ENCODE results near the gene FZD4. TPM values are rescaled to one million over a fixed set of nuclear protein-coding genes. Genes with fewer than 3 reads are reported as not detected.
"Not testable (repeated sequence)": the region's sequence is repeated elsewhere in the genome, so short reads cannot be mapped to it uniquely, and the experiment has no call there.

FZD4 gene
- total RNA-seq, 1 donor from 2014 or later, result 18.2 TPM

DNA sequence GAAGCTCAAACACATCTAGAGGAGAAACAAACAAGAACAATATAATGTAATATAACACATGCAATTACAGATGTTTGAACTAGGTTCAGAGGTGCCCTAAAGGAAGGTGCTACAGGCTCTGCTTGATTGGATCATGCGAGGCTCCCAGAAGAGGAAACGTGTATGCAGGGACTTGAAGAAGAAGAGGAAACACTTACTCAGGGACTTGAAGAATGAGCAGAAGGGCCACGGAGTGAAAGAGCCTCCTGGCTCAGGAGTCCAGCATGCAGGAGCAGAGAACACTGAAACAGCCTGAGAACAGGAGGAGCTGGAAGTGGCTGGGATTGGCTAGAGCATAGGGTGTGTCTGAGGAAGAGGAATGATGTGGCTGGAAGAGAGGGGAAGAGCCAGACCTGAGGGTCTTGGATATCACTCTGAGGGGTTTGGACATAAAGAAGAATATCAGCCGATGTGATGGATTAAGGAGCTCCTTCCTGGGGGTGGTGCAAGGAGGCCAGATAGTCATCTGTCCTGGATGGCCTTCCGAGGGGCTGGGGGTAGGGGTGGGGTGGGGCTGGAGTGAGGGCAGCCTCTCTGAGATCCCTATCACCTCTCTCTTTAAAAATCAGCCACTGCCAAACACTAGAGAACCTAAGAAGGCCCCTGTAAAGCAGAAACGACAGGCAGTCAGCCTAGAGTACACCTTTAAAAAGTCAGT, 16.8 kb downstream of the FZD4 start:
- DNase-seq (ENCODE audit: low spot score), result no peak

DNA sequence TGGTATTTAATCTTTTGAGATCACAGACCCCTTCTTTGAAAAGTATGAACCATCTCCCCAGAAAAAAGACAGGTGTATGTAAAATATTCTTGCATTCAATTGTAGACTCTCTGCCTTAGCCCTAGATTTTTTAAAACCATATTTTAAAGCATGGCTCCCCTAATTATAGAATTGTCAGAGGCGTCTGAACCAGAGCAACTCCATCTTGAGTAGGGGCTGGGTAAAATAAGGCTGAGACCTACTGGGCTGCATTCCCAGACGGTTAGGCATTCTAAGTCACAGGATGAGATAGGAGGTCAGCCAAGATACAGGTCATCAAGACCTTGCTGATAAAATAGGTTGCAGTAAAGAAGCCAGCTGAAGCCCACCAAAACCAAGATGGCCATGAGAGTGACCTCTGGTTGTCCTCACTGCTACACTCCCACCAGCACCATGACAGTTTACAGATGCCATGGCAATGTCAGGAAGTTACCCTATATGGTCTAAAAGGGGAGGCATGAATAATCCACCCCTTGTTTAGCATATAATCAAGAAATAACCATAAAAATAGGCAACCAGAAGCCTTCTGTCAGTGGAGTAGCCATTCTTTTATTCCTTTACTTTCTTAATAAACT, 17.9 kb downstream of the FZD4 start:
- not testable (repeated sequence) for DNase-seq (ENCODE audit: low spot score)

DNA sequence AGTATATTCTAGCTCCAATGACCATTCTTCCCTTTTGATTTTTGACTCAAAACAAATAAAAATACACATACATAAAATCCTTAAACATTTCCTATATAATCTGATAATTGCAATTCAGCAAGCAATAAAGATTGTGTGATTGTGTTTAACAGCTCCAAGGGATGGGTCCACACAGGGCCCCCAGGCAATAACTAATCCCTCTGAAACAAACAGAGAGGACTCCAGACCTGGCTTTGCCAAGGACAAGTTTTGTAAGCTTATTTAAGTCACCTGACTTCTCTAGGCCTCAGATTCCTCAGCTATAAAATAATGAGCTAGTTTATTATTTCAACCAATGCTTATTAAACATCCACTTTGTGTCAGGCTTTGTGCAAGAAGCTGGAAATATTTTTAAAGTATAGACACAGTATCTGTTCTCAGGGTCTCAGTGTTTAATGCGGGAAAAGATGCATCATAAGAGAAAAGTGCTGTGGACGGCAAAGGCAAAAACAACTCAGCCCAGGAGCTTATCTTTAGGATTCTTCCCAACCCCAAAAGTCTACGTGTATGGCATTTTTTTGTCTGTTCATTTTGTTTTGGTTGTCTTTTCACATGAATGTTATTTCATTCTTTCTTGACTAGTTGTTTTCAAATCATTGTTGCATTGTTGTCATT, 20.1 kb downstream of the FZD4 start:
- no peak for DNase-seq (ENCODE audit: low spot score)

DNA sequence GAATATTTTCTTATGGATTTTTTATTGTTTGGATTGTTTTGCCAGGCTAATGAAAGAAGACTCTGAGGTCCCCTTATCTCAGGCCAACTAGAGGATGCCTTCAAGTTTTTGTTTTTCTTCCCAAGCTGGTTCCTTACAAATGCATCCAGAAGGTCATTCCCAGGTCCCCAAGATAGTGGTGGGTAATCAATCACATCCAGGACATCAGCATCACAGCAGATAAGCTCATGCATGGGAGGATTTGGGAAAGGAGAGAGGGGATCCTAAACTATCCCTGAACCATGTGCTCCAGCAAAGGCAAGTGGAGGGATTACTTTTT, 20.7 kb downstream of the FZD4 start:
- no peak for DNase-seq (ENCODE audit: low spot score)

DNA sequence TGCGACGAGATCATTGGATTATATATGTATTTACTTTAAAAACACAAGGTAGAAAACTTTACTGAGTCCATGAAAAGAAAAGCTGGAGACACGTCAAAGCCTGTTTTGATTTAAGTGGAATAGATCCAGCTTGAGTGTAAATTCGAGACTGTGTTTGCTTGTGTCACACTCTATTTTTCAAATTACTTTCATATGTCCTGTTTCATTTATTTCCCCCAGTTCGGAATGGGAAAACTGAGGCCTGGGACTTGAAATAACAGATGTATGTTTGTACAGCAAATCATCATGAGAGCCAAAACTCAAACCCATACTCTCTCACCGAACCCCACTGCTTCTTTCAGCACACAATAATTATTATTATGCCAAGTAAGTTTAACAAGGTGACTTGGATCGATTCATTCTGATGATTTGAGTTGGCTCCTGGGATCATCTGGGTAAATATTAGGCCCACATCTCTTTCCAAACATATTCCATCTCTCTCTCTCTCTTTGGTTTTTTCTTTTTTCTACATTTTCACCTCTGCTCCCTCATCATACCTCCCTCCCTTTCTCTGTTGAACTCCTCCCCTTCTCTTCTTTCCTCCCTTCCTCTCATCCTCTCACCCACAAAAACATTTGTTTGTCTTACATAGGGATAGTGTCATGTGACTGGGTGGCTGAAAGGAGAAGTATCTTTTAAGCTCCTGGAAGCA, 21.2 kb downstream of the FZD4 start:
- no peak for DNase-seq (ENCODE audit: low spot score)

DNA sequence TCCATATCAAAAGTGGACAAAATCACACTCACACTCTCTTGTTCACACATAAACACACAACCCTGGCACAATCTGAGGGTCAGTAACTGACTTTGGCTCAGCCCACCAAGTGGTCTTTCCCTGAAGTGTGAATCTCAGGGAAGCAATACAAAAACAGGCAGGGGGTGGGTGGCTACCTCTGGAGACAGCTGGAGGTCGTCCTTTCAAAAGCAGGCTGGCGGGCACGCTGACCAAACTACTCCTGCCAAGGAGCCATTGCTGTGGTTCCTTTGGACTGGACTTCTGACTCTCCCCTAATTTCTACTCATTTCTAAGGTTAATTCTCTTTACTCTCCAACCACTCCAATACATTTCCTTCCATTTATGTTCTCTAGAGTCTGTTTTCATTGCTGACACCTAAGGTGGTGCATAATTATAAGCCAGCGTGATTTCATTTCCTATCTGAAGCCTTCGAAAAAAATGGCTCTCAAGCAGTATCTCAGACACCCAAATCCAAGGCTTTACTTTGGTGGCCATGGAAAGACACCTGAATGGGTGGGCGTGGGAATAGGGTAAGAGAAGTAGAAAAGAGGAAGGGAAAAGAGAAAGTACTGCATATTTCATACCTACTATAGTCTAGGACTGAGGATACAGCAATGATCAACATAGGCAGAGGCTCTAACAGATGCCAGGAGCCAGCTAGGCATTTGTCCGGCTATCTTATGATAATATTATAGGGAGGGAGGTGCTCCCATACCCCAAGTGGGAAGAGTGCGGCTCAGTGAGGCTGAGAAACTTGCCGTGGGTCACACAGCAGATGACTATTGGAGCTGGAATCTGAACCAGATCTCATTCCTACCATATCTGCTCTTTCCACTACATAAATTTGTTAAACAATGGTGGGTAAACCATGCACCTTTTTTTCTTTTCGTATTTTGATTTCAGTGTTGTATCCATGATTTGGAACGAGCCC, 22.0 kb downstream of the FZD4 start:
- no peak for DNase-seq (ENCODE audit: low spot score)

DNA sequence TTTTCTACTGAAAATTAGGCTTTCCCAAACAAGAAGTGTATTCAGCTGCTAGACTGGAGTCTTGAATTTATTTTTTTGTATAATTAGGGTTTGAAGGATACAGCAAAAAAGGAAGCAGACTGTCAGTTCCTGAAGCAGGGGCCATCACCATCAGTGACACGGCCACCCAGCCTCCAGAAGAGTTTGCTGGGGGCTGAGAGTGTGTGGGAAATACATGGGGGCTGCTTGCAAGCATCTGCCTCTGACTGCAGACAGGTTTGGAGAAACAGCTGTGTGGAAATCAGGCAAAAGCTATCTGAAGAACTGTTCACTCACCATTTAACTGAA, 23.0 kb downstream of the FZD4 start:
- no peak for DNase-seq (ENCODE audit: low spot score)

DNA sequence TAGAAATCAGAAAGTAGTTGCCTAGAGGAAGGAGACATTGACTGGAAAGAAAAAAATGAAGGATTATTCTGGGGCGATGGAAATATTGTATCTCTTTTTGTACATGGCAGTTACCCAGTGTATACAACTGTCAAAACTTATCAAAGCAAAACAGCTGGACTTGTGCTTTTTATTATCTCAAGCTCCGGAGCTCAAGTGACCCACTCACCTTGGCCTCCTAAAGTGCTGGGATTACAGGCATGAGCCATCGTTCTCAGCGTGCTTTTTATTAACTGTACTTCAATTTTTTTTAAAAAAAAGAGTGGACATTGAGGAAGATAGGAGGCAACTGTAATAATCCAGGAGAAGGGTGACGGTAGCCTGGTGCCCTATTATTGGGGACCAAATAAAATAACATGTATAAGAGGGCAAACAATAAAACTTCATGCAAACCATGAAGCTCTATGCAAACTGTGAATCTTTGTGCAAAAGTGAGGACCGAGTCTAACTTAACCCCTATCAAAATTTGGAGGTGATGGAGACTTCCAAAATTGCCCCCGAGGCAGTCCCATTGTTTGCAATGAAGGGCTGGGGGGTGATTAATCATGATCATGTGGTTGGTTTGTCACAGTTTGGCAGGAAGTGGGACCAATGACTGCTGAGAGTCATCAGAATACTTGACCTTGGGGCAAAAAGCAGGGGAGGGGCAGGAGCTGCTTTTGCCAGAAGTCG, 23.5 kb downstream of the FZD4 start:
- no peak for DNase-seq (ENCODE audit: low spot score)

DNA sequence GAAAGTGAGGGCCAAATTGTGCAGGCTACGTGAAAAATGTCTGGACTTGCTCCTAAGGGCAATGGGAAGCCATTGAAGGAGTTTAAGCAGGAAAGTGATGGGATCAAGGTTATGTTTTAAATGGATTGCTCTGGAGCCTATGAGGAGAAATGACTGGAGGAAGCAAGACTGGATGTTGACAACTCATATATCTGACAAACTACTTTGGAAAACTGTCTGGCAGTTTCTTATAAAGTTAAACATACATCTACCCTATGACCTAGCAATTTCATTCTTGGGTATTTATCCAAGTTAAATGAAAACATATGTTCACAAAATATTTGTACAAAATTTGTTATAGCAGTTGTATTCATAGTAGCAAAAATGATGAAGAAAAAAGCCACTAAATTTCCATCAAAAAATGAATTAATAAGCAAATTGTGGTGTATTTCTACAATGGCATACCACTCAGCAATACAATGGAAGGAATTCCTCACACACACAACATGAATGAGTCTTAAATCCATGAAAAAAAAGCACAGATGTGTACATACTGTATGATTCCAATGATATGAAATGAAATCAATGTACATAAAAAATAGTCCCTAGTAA, 24.1 kb downstream of the FZD4 start:
- no peak for DNase-seq (ENCODE audit: low spot score)

DNA sequence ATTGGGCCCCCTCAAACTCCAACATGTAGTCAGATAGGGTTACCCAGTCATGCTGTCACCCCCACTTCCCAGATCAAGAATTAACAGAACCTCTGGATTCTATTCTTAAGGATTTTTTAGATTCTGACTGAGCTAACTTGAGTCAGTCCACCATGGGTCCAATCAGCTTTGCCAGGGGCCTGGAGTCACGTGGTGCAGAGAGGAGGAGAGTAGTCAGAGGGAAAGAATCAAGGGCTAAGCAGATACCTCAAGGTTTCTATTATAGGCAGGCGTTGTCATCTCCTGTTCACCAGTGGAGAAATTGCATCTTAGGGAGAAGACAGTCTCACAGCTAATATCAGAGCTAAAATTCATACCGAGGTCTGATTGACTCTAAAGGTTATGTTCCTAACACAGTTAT, 28.2 kb downstream of the FZD4 start:
- no peak for DNase-seq (ENCODE audit: low spot score)

DNA sequence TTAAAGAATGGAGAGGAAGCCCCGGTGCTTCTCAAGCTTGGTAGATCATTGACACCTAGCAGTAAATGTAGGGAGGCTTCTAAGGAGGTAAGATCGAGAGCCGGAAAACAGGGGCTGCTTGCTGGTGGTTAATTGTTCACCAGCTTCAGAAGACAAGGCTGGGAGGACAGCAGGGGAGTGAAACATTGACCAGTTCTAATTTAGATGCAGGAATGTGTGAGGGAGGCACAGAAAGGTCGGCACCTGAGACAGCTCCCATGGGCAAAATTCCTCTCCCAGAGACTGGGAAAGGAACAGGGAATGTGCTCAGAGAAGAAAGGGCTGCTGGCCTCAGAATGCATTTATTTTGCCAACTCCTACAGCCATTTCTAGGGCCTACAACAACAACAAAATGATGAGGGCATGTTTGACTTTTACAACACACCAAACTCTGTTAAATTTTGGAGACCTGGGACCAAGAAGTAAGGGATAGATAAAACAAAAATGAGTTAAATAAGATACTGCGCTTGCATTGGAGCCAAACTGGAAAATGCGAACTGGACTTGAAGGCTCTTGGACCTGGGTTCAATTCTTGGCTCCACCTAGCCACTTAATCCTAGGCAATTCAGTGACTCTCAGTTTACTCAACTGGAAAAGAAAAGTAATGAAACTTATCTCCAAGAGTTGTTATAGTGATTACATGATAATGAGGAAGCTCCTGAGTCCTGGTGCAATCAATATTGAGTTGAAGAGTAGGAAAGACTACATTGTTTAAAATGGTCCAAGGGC, 31.0 kb downstream of the FZD4 start:
- peak; percentile 17 for DNase-seq (ENCODE audit: low spot score)

DNA sequence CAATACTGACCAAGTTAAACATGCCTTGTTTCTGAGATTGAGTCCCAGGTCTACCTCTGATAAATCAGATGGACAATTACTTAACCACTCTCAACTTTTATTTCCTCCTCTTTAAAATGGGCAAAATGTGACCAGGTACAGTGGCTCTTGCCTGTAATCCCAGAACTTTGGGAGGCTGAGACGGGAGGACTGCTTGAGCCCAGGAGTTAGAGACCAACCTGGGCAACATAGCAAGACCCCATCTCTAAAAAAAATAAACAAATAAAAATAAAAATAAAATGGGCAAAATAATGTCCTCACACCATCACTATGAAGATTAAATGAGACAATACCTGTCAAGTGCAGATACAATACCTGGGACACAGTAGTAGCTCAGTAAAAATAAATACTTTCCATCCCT, 33.0 kb downstream of the FZD4 start:
- DNase-seq (ENCODE audit: low spot score), result no peak

DNA sequence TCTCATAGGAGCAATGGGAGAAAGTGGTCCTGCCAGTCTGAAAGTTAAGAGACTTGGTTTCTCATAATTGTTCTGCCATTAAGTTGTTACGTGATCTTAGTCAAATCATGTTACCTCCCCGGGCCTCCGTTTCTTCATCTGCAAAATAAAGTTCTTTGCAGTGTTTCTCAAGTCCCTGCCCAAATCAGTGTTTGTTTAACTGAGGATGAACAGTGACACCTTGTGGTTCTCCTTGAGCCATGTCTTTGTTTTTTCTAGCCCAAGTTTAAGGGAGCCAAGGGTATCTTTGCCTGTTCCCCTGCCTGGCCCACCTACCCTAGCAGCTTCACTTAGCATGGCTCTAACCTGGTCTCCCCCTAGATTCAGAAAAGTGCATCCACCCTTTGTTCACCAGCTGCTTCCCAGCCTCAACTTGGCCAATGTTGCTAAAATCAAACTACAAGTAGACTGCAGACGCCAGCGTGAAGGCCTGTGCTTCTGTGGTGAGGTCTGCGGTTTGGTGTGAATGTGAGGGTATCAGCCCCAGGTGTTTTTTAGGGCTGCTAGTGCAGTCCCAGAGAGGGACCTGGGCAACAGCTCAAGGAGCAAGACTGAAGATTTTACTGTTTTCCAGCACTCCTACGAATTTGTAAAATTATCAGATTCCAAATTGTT, 35.5 kb downstream of the FZD4 start:
- DNase-seq (ENCODE audit: low spot score), result no peak

DNA sequence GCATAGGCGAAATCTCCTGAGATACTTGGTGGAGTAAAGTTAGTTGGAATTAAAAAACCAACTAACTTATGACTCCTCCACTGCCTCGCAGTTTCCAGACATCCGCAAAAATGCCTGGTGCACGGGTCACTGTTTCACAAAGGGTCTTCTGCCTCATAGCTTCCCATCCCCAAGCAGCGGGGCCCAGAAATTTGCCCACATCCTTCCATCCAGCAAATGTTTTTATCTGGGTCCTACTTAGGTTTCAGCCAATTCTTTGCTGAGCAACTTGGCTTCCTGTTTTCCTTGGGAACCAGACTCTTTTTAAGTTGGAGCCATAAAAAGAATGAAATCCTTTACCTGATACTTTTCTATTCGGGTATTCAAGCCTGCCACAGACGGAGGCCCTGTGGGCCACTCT, 36.2 kb downstream of the FZD4 start:
- no peak for DNase-seq (ENCODE audit: low spot score)

DNA sequence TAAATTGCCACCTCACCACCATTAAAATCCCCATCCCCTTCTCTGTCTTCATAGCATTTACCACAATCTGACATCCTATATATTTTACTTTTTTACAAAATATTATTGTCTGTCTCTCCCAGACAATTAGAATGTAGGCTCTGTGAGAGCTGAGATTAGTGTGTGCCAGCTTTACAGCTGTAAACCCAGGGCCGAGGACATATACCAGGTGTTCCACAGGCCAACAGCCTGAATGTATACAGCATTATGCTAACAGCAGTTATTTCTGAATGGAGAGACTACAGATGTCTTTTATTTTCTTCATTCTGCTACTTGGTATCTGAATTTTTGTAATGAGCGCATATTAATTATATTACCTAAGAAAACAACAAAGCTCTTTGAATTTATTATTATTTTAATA, 36.7 kb downstream of the FZD4 start:
- no peak for DNase-seq (ENCODE audit: low spot score)

DNA sequence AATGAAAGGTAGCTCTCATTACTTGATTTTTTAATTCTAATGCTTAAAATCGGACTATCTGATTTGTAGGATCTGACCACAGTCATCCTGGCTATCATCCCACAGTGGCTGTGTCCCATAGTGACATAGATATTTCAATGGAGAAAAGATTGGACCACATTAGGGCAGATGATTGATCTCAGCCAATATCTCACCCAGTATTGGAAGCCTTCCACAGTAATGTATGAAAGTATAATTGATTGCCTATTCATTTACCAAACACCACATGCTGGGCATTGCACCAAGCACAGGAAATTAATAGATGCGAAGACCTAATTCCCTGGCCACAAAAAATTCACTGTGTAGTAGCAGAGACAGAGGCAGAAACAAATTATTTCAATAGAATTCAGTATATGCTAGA, 37.6 kb downstream of the FZD4 start:
- DNase-seq (ENCODE audit: low spot score), result no peak

DNA sequence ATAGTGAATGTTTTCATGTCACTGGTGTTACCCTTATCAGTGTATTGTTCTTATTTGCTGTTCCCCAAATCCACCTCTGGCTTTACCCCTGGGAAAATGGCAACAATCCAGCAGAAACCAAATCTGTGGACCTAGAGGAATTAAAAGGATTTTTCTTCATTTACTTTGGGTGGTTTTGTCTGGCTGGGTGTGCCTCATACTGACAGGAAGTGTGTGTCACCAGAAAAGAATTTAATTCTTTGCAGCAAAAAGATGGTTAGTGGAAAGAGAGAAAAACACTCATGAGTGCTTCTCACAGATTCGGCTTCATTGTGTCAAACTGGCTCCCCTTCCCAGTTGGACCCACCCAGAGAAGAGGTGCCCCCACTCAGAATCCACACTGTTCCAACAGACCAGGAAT, 38.9 kb downstream of the FZD4 start:
- no peak for DNase-seq (ENCODE audit: low spot score)

DNA sequence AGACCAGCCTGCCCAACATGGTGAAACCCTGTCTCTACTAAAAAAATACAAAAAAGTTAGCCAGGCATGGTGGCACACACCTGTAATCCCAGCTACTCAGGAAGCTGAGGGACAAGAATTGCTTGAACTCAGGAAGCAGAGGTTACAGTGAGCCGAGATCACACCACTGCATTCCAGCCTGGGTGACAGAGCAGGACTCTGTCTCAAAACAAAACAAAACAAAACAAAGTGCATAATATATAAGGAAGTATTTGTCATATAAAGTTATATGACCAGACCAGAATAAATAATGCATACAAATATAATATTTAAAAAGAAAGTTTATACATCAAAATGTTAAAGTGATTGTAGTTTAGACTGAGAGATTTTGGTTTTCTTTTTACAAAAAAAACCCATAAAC, 39.3 kb downstream of the FZD4 start:
- DNase-seq (ENCODE audit: low spot score), result not testable (repeated sequence)

DNA sequence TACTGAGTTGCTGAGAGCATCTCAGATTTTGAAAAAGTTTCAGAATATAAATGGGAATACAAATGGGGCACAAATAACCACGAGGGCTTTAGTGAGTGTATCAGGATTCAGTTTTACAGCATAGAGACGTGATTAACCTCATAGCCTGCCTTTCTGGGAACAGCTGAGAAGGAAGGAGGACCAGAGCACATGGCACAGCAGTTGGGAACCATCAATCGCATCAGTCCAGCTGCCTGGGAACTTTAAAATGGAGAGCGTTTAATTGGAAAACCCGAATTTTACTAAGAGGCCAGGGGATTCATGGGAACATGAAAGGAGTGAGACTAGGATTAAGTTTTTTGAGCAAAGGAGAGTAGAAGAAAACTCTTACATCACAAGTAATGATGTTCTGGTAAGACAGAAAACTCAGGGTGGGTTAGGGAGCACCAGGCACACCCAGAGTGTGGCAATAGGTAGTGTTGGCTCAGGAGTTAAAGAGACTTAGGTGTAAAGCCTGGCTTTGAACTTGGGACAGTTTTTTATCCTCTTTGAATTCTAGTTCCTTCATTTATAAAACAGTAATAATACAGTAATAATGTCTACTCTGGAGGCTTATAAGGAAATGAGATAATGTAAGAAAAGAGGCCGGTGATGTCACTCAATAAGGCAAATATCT, 40.2 kb downstream of the FZD4 start:
- DNase-seq (ENCODE audit: low spot score), result no peak

Data from mucosa of gallbladder (tissue), 1 donor.